SU-DHL-6 (cell line): ENCODE measurements around the gene ORMDL3.

Experiments used
- H2AFZ ChIP-seq: fragments of 200-600 bp; sonication (generic); 2 replicates; pipeline ENCODE4 v1.6.1; 2014; ENCODE audit warnings: low read depth, mild to moderate bottlenecking, moderate library complexity, mixed read lengths, antibody characterized with exemption, low read length; ENCODE audit not compliant: severe bottlenecking
- H3F3A ChIP-seq: fragments of 200-600 bp; shearing (Covaris generic); 2 replicates; pipeline ENCODE4 v1.6.0; 2016; ENCODE audit warnings: antibody characterized with exemption, mild to moderate bottlenecking; ENCODE audit not compliant: insufficient read depth
- H3K27ac ChIP-seq: fragments of 200-600 bp; sonication (generic); 2 replicates; pipeline ENCODE4 v1.5.1; 2016; ENCODE audit warnings: low read depth, mild to moderate bottlenecking, low read length, moderate library complexity, mixed read lengths
- H3K27me3 ChIP-seq: fragments of 200-600 bp; sonication (generic), shearing (Covaris generic); 2 replicates; pipeline ENCODE4 v1.6.0; 2014; ENCODE audit warnings: mild to moderate bottlenecking, low read length
- H3K36me3 ChIP-seq: fragments of 200-600 bp; sonication (generic); 2 replicates; pipeline ENCODE4 v1.6.1; 2014; ENCODE audit warnings: mild to moderate bottlenecking, low read length, mixed read lengths
- H3K4me2 ChIP-seq: fragments of 300-600, 200-600 bp; shearing (Covaris generic), sonication (generic); 2 replicates; pipeline ENCODE4 v1.6.0; 2014; ENCODE audit warnings: low read length, low read depth, mild to moderate bottlenecking; ENCODE audit not compliant: poor library complexity, severe bottlenecking
- H3K4me3 ChIP-seq: fragments of 200-600 bp; sonication (generic); 2 replicates; pipeline ENCODE4 v1.5.1; 2014; ENCODE audit warnings: antibody characterized with exemption, low read length, mild to moderate bottlenecking, mixed read lengths; ENCODE audit not compliant: insufficient read depth, poor library complexity, severe bottlenecking
- H3K79me2 ChIP-seq: fragments of 200-600 bp; sonication (generic); 2 replicates; pipeline ENCODE4 v1.6.1; 2014; ENCODE audit warnings: mild to moderate bottlenecking, low read length, moderate library complexity; ENCODE audit not compliant: insufficient read depth
- H3K9ac ChIP-seq: fragments of 200-600 bp; sonication (generic); 2 replicates; pipeline ENCODE4 v1.7.0; 2014; ENCODE audit warnings: mild to moderate bottlenecking, low read length
- H3K9me2 ChIP-seq: fragments of 200-600 bp; sonication (generic); replicated peaks from 2 replicates; pipeline ENCODE4 v1.6.1; 2014; ENCODE audit warnings: low read length; ENCODE audit not compliant: insufficient read depth
- H3K9me3 ChIP-seq: fragments of 200-600 bp; sonication (generic); 2 replicates; pipeline ENCODE4 v1.6.1; 2014; ENCODE audit warnings: low read length, mixed read lengths; ENCODE audit not compliant: insufficient read depth
- H4K20me1 ChIP-seq: fragments of 200-600 bp; sonication (generic); 2 replicates; pipeline ENCODE4 v1.6.1; 2014; ENCODE audit warnings: low read depth, mild to moderate bottlenecking, antibody characterized with exemption, low read length, moderate library complexity, mixed read lengths
- EZH2phosphoT487 ChIP-seq: fragments of 200-600 bp; sonication (generic), shearing (Covaris generic); conservative IDR thresholded peaks from 2 replicates; pipeline ENCODE4 v1.6.1; 2018; ENCODE audit warnings: mild to moderate bottlenecking, antibody characterized with exemption, low read length, moderate library complexity, mixed read lengths
- TF ChIP-seq, protein P1 (sequence below): fragments of 200-600 bp; sonication (generic); IDR thresholded peaks from one replicate; pipeline ENCODE4 v1.5.1; 2017; ENCODE audit warnings: antibody characterized with exemption, mild to moderate bottlenecking, low read length, moderate library complexity; ENCODE audit not compliant: insufficient read depth, poor library complexity, severe bottlenecking

ORMDL3 gene

GRCh38 chr17:39939106-39939505, 11.7 kb upstream of the ORMDL3 start:
- Histone ChIP-seq H3K27ac (no peak overlapping the region), H2AFZ (no peak overlapping the region), H3K27me3 (no peaks in the 10 kb centered on the region), H3K36me3 (no peaks in the 10 kb centered on the region), H3K9me2 (no peaks in the 10 kb centered on the region), H3K9me3 (no peaks in the 10 kb centered on the region), H3K4me3 (no peak overlapping the region), H3K79me2 (no peaks in the 10 kb centered on the region), H3K9ac (no peak overlapping the region), H4K20me1 (no peaks in the 10 kb centered on the region), H3F3A (no peaks in the 10 kb centered on the region), H3K4me2 (no peak overlapping the region)
- TF ChIP-seq, protein P1, sequence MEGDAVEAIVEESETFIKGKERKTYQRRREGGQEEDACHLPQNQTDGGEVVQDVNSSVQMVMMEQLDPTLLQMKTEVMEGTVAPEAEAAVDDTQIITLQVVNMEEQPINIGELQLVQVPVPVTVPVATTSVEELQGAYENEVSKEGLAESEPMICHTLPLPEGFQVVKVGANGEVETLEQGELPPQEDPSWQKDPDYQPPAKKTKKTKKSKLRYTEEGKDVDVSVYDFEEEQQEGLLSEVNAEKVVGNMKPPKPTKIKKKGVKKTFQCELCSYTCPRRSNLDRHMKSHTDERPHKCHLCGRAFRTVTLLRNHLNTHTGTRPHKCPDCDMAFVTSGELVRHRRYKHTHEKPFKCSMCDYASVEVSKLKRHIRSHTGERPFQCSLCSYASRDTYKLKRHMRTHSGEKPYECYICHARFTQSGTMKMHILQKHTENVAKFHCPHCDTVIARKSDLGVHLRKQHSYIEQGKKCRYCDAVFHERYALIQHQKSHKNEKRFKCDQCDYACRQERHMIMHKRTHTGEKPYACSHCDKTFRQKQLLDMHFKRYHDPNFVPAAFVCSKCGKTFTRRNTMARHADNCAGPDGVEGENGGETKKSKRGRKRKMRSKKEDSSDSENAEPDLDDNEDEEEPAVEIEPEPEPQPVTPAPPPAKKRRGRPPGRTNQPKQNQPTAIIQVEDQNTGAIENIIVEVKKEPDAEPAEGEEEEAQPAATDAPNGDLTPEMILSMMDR = no peak
- TF ChIP-seq EZH2phosphoT487 = no peak

GRCh38 chr17:39938140-39938869, 10.9 kb upstream of the ORMDL3 start:
- H3K4me3 ChIP-seq = no peak overlapping the region
- H3K27ac ChIP-seq = no peak overlapping the region
- no peak overlapping the region for H2AFZ ChIP-seq
- no peaks in the 10 kb centered on the region for H3K27me3 ChIP-seq
- H3K9me3 ChIP-seq = no peaks in the 10 kb centered on the region
- no peak overlapping the region for H3K9ac ChIP-seq
- H3K9me2 ChIP-seq = no peaks in the 10 kb centered on the region
- no peaks in the 10 kb centered on the region for H3K36me3 ChIP-seq
- no peak overlapping the region for H3K4me2 ChIP-seq
- H4K20me1 ChIP-seq = no peaks in the 10 kb centered on the region
- H3K79me2 ChIP-seq = no peaks in the 10 kb centered on the region
- no peak for TF ChIP-seq EZH2phosphoT487
- TF ChIP-seq, protein P1 = no peak
- H3F3A ChIP-seq = no peaks in the 10 kb centered on the region

GRCh38 chr17:39937447-39937846, 10.0 kb upstream of the ORMDL3 start:
- Histone ChIP-seq H3K27ac (no peak overlapping the region), H3F3A (no peaks in the 10 kb centered on the region), H3K9me2 (no peaks in the 10 kb centered on the region), H3K9ac (no peak overlapping the region), H3K36me3 (no peaks in the 10 kb centered on the region), H3K4me2 (no peak overlapping the region), H2AFZ (no peak overlapping the region), H3K79me2 (no peaks in the 10 kb centered on the region), H4K20me1 (no peaks in the 10 kb centered on the region), H3K4me3 (no peak overlapping the region), H3K27me3 (no peaks in the 10 kb centered on the region), H3K9me3 (no peaks in the 10 kb centered on the region)
- no peak for TF ChIP-seq EZH2phosphoT487
- TF ChIP-seq, protein P1 = no peak
